Fibroblast of mammary gland (primary cell): ENCODE measurements around the gene TATDN2.

Experiments used
- DNase-seq: peaks from one replicate; pipeline ENCODE4 v3.0.0-alpha.2; 2010; ENCODE audit warnings: low read depth
- H3K4me3 ChIP-seq: 2 replicates; pipeline ENCODE4 v1.5.1; 2011; ENCODE audit warnings: low read depth, mild to moderate bottlenecking, low read length, moderate library complexity; ENCODE audit not compliant: control insufficient read depth
- CTCF ChIP-seq: conservative IDR thresholded peaks from 2 replicates; pipeline ENCODE4 v1.5.1; 2011; ENCODE audit warnings: low read depth, low read length, inconsistent platforms; ENCODE audit not compliant: control insufficient read depth, insufficient read depth

Gene TATDN2

GRCh38 chr3:10228248-10228950, 19.9 kb upstream of the TATDN2 start:
- no peak for DNase-seq
- no peak for TF ChIP-seq CTCF

GRCh38 chr3:10229576-10229975, 18.7 kb upstream of the TATDN2 start:
- DNase-seq = no peak
- no peak overlapping the region for H3K4me3 ChIP-seq
- no peak for TF ChIP-seq CTCF

More at GRCh38 chr3:10228248-10228950, 19.9 kb upstream of the TATDN2 start:
- H3K4me3 ChIP-seq = no peak overlapping the region

- no peak overlapping the region for H3K4me3 ChIP-seq
- DNase-seq = no peak
- TF ChIP-seq CTCF = no peak
Observed at GRCh38 chr3:10232137-10232536, 16.1 kb upstream of the TATDN2 start.

GRCh38 chr3:10233988-10234387, 14.3 kb upstream of the TATDN2 start:
- DNase-seq = no peak
- no peak overlapping the region for H3K4me3 ChIP-seq
- TF ChIP-seq CTCF = no peak

GRCh38 chr3:10234526-10235230, 13.6 kb upstream of the TATDN2 start:
- no peak for TF ChIP-seq CTCF
- no peak for DNase-seq
- no peak overlapping the region for H3K4me3 ChIP-seq

- DNase-seq = no peak
- TF ChIP-seq CTCF = no peak
- no peak overlapping the region for H3K4me3 ChIP-seq
Observed at GRCh38 chr3:10235551-10235950, 12.7 kb upstream of the TATDN2 start.
